ENCODE results near the gene BDNF. TPM values are rescaled to one million over a fixed set of nuclear protein-coding genes. Genes with fewer than 3 reads are reported as not detected.

Gene BDNF
- total RNA-seq, 1 experiment from 2014 or later, result 8.5 TPM

GRCh38 chr11:27719546-27719925 lies 19.3 kb upstream of the BDNF start:
- Histone ChIP-seq H3K36me3 (ENCODE audit: control insufficient read depth, insufficient read depth, low read length) (no peaks in the 10 kb centered on the region), H3K4me1 (peaks cover 5% of the 10 kb centered on the region; the same call in 1 of the 2 replicates), H3K27me3 (replicated peaks; ENCODE audit: control insufficient read depth, insufficient read depth, low read length) (no peaks in the 10 kb centered on the region), H3K4me3 (ENCODE audit: low read depth, low read length) (peak overlapping the region; percentile 51), H3K9me3 (no peaks in the 10 kb centered on the region)
- peak overlapping the region; percentile 93 for H3K27ac Mint-ChIP-seq (ENCODE audit: unreplicated experiment)
- peak overlapping the region; percentile 90 for H3K4me3 Mint-ChIP-seq (ENCODE audit: unreplicated experiment)
- no TSS peak for BruUV-seq (replicated peaks)
- peaks cover 7% of the 10 kb centered on the region for H3K4me1 Mint-ChIP-seq (ENCODE audit: low read depth, unreplicated experiment)
- intact Hi-C loops (cut with micrococcal nuclease; ENCODE audit: unreplicated experiment), result loop anchor here (2.0 kb wide), 1 partner anchor 77 kb away; no protein-coding TSS in a partner anchor
- no peak for DNase-seq
- POLR2A ChIA-PET, result interaction anchor here (0.6 to 1.1 kb wide), 5 partner anchors 21 to 389 kb away, joined by 3 to 8 read pairs (median 4); partner anchors contain the start of genes KIF18A and METTL15
- H3K9me3 Mint-ChIP-seq (ENCODE audit: unreplicated experiment), result no peaks in the 10 kb centered on the region
- H3K27me3 Mint-ChIP-seq (ENCODE audit: insufficient read depth, unreplicated experiment), result no peaks in the 10 kb centered on the region
- H3K36me3 Mint-ChIP-seq (ENCODE audit: insufficient read depth, unreplicated experiment), result peaks cover 6% of the 10 kb centered on the region
- TF ChIP-seq CTCF (IDR thresholded peaks at IDR 0.05; ENCODE audit: insufficient read depth in 1 of 2, low read depth in 1 of 2, low read length in 1 of 2, severe bottlenecking in 1 of 2, unreplicated experiment in 1 of 2), result no peak
- CTCF ChIA-PET, result interaction anchor here (0.6 to 4.9 kb wide), 4 partner anchors 13 to 64 kb away, joined by 3 to 69 read pairs (median 3); partner anchors contain the start of gene BDNF

- Mint-ChIP-seq H3K27ac (ENCODE audit: unreplicated experiment) (peak overlapping the region; percentile 93), H3K36me3 (ENCODE audit: insufficient read depth, unreplicated experiment) (peaks cover 6% of the 10 kb centered on the region), H3K9me3 (ENCODE audit: unreplicated experiment) (no peaks in the 10 kb centered on the region), H3K27me3 (ENCODE audit: insufficient read depth, unreplicated experiment) (peaks cover 2% of the 10 kb centered on the region), H3K4me3 (ENCODE audit: unreplicated experiment) (peak overlapping the region; percentile 90), H3K4me1 (ENCODE audit: low read depth, unreplicated experiment) (peaks cover 7% of the 10 kb centered on the region)
- Histone ChIP-seq H3K36me3 (ENCODE audit: control insufficient read depth, insufficient read depth, low read length) (no peaks in the 10 kb centered on the region), H3K4me3 (ENCODE audit: low read depth, low read length) (peak overlapping the region; percentile 51), H3K27me3 (replicated peaks; ENCODE audit: control insufficient read depth, insufficient read depth, low read length) (no peaks in the 10 kb centered on the region), H3K4me1 (peaks cover 5% of the 10 kb centered on the region; the same call in 1 of the 2 replicates), H3K9me3 (no peaks in the 10 kb centered on the region)
- TF ChIP-seq CTCF (IDR thresholded peaks at IDR 0.05; ENCODE audit: insufficient read depth in 1 of 2, low read depth in 1 of 2, low read length in 1 of 2, severe bottlenecking in 1 of 2, unreplicated experiment in 1 of 2), result no peak
- TSS peak; percentile 96 for BruUV-seq (replicated peaks)
- intact Hi-C loops (cut with micrococcal nuclease; ENCODE audit: unreplicated experiment), result loop anchor here (1.0 to 2.0 kb wide), 3 partner anchors 20 to 163 kb away; no protein-coding TSS in a partner anchor
- POLR2A ChIA-PET, result interaction anchor here (0.6 to 1.1 kb wide), 6 partner anchors 20 to 567 kb away, joined by 3 to 8 read pairs (median 4); partner anchors contain the start of genes KIF18A and METTL15
- CTCF ChIA-PET, result interaction anchor here (0.6 to 4.9 kb wide), 5 partner anchors 13 to 231 kb away, joined by 3 to 69 read pairs (median 3); partner anchors contain the start of gene BDNF
- DNase-seq, result peak; percentile 50 to 71
These were observed 18.7 kb upstream of the BDNF start for GRCh38 chr11:27718863-27719545.

GRCh38 chr11:27718346-27718862 lies 18.1 kb upstream of the BDNF start:
- no TSS peak for BruUV-seq (replicated peaks)
- intact Hi-C loops (cut with micrococcal nuclease; ENCODE audit: unreplicated experiment), result loop anchor here (1.0 to 2.0 kb wide), 3 partner anchors 19 to 164 kb away; no protein-coding TSS in a partner anchor
- Mint-ChIP-seq H3K36me3 (ENCODE audit: insufficient read depth, unreplicated experiment) (peaks cover 6% of the 10 kb centered on the region), H3K4me1 (ENCODE audit: low read depth, unreplicated experiment) (peaks cover 7% of the 10 kb centered on the region), H3K27me3 (ENCODE audit: insufficient read depth, unreplicated experiment) (peaks cover 3% of the 10 kb centered on the region), H3K9me3 (ENCODE audit: unreplicated experiment) (no peaks in the 10 kb centered on the region), H3K4me3 (ENCODE audit: unreplicated experiment) (peak overlapping the region; percentile 90), H3K27ac (ENCODE audit: unreplicated experiment) (peak overlapping the region; percentile 93)
- TF ChIP-seq CTCF (IDR thresholded peaks at IDR 0.05; ENCODE audit: insufficient read depth in 1 of 2, low read depth in 1 of 2, low read length in 1 of 2, severe bottlenecking in 1 of 2, unreplicated experiment in 1 of 2), result no peak
- ChIA-PET CTCF (interaction anchor here (0.6 to 4.9 kb wide), 4 partner anchors 12 to 264 kb away, joined by 3 to 69 read pairs (median 3); partner anchors contain the start of gene BDNF), POLR2A (interaction anchor here (0.6 to 1.1 kb wide), 8 partner anchors 20 to 1468 kb away, joined by 3 to 8 read pairs (median 4); partner anchors contain the start of genes KIF18A and METTL15)
- Histone ChIP-seq H3K4me3 (ENCODE audit: low read depth, low read length) (peak overlapping the region; percentile 51), H3K27me3 (replicated peaks; ENCODE audit: control insufficient read depth, insufficient read depth, low read length) (no peaks in the 10 kb centered on the region), H3K4me1 (peaks cover 5% of the 10 kb centered on the region; the same call in 1 of the 2 replicates), H3K9me3 (no peaks in the 10 kb centered on the region), H3K36me3 (ENCODE audit: control insufficient read depth, insufficient read depth, low read length) (no peaks in the 10 kb centered on the region)
- peak; percentile 72 to 83 for DNase-seq
